ENCODE data around the gene ZNF282. TPM values are rescaled to one million over a fixed set of nuclear protein-coding genes. Genes with fewer than 3 reads are reported as not detected.
A peak's percentile ranks its signal among the peaks of the same experiment; 100 is the strongest.
"Not testable (repeated sequence)": the region's sequence is repeated elsewhere in the genome, so short reads cannot be mapped to it uniquely, and the experiment has no call there.

ZNF282 gene
- total and polyA plus RNA-seq, 11 donors: 6.6 to 21.4 (median 12.7) TPM

DNA sequence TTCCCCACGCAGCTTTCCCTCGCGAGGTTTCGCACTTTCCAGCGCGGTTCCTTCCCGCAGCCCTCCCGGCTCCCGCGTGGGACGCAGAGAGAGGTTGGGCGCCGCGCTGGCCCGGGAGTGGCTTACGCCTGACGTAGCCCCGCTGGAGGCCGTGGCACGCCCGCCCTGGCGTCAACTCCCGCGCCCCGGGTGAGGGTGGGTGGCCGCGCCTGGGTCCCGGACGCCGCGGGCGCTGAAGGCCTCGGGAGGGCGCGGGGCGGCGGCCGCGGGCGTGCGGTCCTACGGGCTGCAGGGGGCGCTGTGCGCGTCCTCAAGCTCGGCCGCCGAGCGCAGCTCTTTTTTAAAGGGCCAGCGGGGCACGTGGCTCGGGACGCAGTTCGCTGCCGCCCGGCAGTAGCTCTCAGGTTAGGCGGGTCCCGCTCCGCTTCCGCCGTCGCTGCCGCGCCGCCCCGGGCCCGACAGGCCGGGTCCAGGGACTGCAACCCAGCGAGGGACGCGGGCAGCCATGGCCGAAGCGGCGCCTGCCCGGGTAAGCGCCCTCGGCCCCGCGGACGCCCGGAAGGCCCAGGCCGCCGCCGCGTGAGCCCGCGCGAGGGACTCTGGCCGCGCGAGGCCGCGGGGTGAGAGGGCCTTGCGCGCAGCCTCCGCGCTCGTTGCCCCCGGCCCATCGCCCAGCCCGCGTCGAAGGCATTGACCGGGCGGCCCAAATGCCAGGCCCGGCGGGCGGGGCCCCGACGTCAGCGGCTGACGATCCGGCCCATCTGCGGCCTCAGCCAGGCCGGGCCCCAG lies 66.7 kb downstream of the ZNF282 start, which contains the start of gene ZNF783:
ZNF783 (plus strand) TSS at position 368 of the 789 bp plus-strand sequence; CDS start at position 506, 138 bp downstream.
- H3K27ac ChIP-seq: peak within 1 kb of the TSS; percentile 77 to 94 (median 90)
- no peaks in the 10 kb centered on the region for H3K9me3 ChIP-seq
- TF ChIP-seq, protein P1, sequence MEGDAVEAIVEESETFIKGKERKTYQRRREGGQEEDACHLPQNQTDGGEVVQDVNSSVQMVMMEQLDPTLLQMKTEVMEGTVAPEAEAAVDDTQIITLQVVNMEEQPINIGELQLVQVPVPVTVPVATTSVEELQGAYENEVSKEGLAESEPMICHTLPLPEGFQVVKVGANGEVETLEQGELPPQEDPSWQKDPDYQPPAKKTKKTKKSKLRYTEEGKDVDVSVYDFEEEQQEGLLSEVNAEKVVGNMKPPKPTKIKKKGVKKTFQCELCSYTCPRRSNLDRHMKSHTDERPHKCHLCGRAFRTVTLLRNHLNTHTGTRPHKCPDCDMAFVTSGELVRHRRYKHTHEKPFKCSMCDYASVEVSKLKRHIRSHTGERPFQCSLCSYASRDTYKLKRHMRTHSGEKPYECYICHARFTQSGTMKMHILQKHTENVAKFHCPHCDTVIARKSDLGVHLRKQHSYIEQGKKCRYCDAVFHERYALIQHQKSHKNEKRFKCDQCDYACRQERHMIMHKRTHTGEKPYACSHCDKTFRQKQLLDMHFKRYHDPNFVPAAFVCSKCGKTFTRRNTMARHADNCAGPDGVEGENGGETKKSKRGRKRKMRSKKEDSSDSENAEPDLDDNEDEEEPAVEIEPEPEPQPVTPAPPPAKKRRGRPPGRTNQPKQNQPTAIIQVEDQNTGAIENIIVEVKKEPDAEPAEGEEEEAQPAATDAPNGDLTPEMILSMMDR (IDR thresholded peaks at IDR 0.05): peak; percentile 54 to 97 (median 88)
- TF ChIP-seq POLR2A (IDR thresholded peaks at IDR 0.05): peak in 1 of 2 donors; percentile 42
- peak; percentile 93 to 97 (median 96) for ATAC-seq
- H3K36me3 ChIP-seq: peaks cover 0 to 25% (median 15%) of the 10 kb centered on the region in 9 donors
- peak; percentile 86 to 94 (median 90) for DNase-seq
- peak within 1 kb of the TSS; percentile 41 to 93 (median 64) for H3K4me3 ChIP-seq
- no peaks in the 10 kb centered on the region for H3K27me3 ChIP-seq
- H3K4me1 ChIP-seq: peaks cover 0 to 28% (median 15%) of the 10 kb centered on the region in 12 donors
- intact Hi-C loops (cut with DNase I): loop anchor here in 6 of 10 donors (1.0 to 10.0 kb wide), 9 partner anchors 22 to 363 kb away; partner anchors contain the start of gene ZNF746 (in 2 of the 6)
- 0 to 1% (median 0%) methylated on average over 14 to 115 of the region's 115 CpGs for WGBS, 4 donors

- peaks cover 0 to 66% (median 56%) of the 10 kb centered on the region in 9 donors for H3K36me3 ChIP-seq
- DNase-seq (peak in 1 of 5 donors; percentile 55), ATAC-seq (no peak)
- H3K4me3 ChIP-seq: no peak overlapping the region
- no peaks in the 10 kb centered on the region for H3K9me3 ChIP-seq
- H3K27ac ChIP-seq: no peak overlapping the region
- peaks cover 0 to 24% (median 14%) of the 10 kb centered on the region in 12 donors for H3K4me1 ChIP-seq
- no peak for TF ChIP-seq POLR2A (IDR thresholded peaks at IDR 0.05)
- TF ChIP-seq, protein P1 (IDR thresholded peaks at IDR 0.05): no peak
- intact Hi-C loops (cut with DNase I): loop anchor here in 4 of 10 donors (10.0 kb wide), 4 partner anchors 158 to 358 kb away; partner anchors contain the start of gene ZNF746 (in 1 of the 4)
- 96 to 97% (median 96%) methylated on average over 20 to 21 of the region's 21 CpGs for WGBS, 4 donors
- no peaks in the 10 kb centered on the region for H3K27me3 ChIP-seq
Measured at GRCh38 chr7:149266451-149266850, 71.1 kb downstream of the ZNF282 start.

DNA sequence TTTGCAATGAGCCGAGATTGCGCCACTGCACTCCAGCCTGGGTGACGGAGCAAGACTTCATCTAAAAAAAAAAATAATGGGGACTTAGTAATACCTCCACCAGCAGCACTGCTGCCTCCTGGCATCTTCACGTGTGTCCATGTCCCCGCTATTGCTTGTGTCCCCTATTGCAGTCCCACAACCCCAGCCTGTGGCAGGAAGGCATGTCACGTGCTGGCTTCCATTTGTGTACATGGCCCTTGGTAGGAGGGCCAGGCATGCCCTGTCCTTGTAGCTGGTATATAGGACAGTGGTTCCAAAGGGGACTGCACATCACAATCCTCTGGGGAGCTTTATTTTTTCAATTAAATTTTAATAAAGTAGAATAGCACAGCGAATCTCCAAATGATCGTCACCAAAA lies 72.4 kb downstream of the ZNF282 start:
- TF ChIP-seq, protein P1 (IDR thresholded peaks at IDR 0.05): no peak
- no peak for TF ChIP-seq POLR2A (IDR thresholded peaks at IDR 0.05)
- Histone ChIP-seq H3K4me3 (no peak overlapping the region), H3K27me3 (no peaks in the 10 kb centered on the region), H3K36me3 (peaks cover 0 to 79% (median 69%) of the 10 kb centered on the region in 9 donors), H3K9me3 (no peaks in the 10 kb centered on the region), H3K27ac (no peak overlapping the region), H3K4me1 (peaks cover 0 to 17% (median 7%) of the 10 kb centered on the region in 12 donors)
- WGBS, 4 donors: 97 to 98% (median 97%) methylated on average over 8 of the region's 8 CpGs
- intact Hi-C loops (cut with DNase I): loop anchor here in 4 of 10 donors (10.0 kb wide), 4 partner anchors 157 to 357 kb away; partner anchors contain the start of gene ZNF746 (in 1 of the 4)
- ATAC-seq: no peak
- DNase-seq: peak in 1 of 5 donors; percentile 24

- peaks cover 0 to 89% (median 83%) of the 10 kb centered on the region in 9 donors for H3K36me3 ChIP-seq
- H3K9me3 ChIP-seq: peaks cover 0 to 11% (median 0%) of the 10 kb centered on the region in 12 donors
- H3K27me3 ChIP-seq; intact Hi-C loops (cut with DNase I); ATAC-seq; DNase-seq; H3K4me3 ChIP-seq; H3K4me1 ChIP-seq; H3K27ac ChIP-seq: not testable (repeated sequence)
- 92 to 99% (median 98%) methylated on average over 8 of the region's 8 CpGs for WGBS, 4 donors
Measured at GRCh38 chr7:149274424-149274823, 79.1 kb downstream of the ZNF282 start.

Other genes with a start within 250 kb of the ZNF282 start
- 10 to 100 TPM; 20.9 to 67.7 (median 33.1) TPM for gene PDIA4, start 167.0 kb upstream of the ZNF282 start, total RNA-seq
- 10 to 100 TPM in 1 of 2 donors, 1 to 10 TPM in 1; 8.4 to 84.4 TPM for gene PDIA4, start 167.0 kb upstream of the ZNF282 start, polyA plus RNA-seq
- 1 to 10 TPM; 2.2 to 5.3 (median 3.0) TPM for gene ZNF786, start 104.8 kb upstream of the ZNF282 start, total RNA-seq
- 1 to 10 TPM; 1.4 to 2.6 TPM for gene ZNF786, start 104.8 kb upstream of the ZNF282 start, polyA plus RNA-seq
- 1 to 10 TPM in 3 of 9 donors, under 1 TPM in 6; 0.21 to 1.6 (median 0.92) TPM for gene ZNF425, start 69.2 kb upstream of the ZNF282 start, total RNA-seq
- under 1 TPM; 0.27 to 0.30 TPM for gene ZNF425, start 69.2 kb upstream of the ZNF282 start, polyA plus RNA-seq
- 10 to 100 TPM in 3 of 9 donors, 1 to 10 TPM in 6; 6.5 to 14.4 (median 8.9) TPM for gene ZNF398, start 48.1 kb upstream of the ZNF282 start, total RNA-seq
- gene ZNF398, start 48.1 kb upstream of the ZNF282 start, polyA plus RNA-seq: 1 to 10 TPM; 2.1 to 4.9 TPM
- 1 to 10 TPM; 3.4 to 6.3 (median 4.3) TPM for gene ZNF212, start 44.1 kb downstream of the ZNF282 start, total RNA-seq
- 1 to 10 TPM; 3.9 to 4.9 TPM for gene ZNF212, start 44.1 kb downstream of the ZNF282 start, polyA plus RNA-seq
- 1 to 10 TPM; 2.8 to 9.0 (median 3.4) TPM for gene ZNF783, start 66.7 kb downstream of the ZNF282 start, total RNA-seq
- gene ZNF783, start 66.7 kb downstream of the ZNF282 start, polyA plus RNA-seq: 1 to 10 TPM; 3.0 to 3.3 TPM